ENCODE measurements around the gene SECISBP2.
"Not testable (repeated sequence)": the region's sequence is repeated elsewhere in the genome, so short reads cannot be mapped to it uniquely, and the experiment has no call there.

SECISBP2 gene

GRCh38 chr9:89368978-89369377 is 50.7 kb downstream of the SECISBP2 start:
- DNase-seq (ENCODE audit: low read depth) = no peak
- Histone ChIP-seq H3K36me3 (ENCODE audit: control insufficient read depth, insufficient read depth, low read length, severe bottlenecking) (no peaks in the 10 kb centered on the region), H3K4me1 (ENCODE audit: control insufficient read depth, insufficient read depth, low read length) (no peaks in the 10 kb centered on the region), H3K27me3 (replicated peaks; ENCODE audit: control insufficient read depth, insufficient read depth, low read length) (no peaks in the 10 kb centered on the region), H3K9me3 (ENCODE audit: control insufficient read depth, low read length) (no peaks in the 10 kb centered on the region), H3K9ac (ENCODE audit: low read length) (no peak overlapping the region), H3K4me3 (ENCODE audit: low read length) (no peak overlapping the region)

- Histone ChIP-seq H3K4me1 (ENCODE audit: control insufficient read depth, insufficient read depth, low read length) (peaks cover 5% of the 10 kb centered on the region), H3K9me3 (ENCODE audit: control insufficient read depth, low read length) (no peaks in the 10 kb centered on the region), H3K4me3 (ENCODE audit: low read length) (no peak overlapping the region), H3K36me3 (ENCODE audit: control insufficient read depth, insufficient read depth, low read length, severe bottlenecking) (no peaks in the 10 kb centered on the region), H3K9ac (ENCODE audit: low read length) (no peak overlapping the region), H3K27me3 (replicated peaks; ENCODE audit: control insufficient read depth, insufficient read depth, low read length) (peaks cover 3% of the 10 kb centered on the region)
- no peak for DNase-seq (ENCODE audit: low read depth)
Measured at GRCh38 chr9:89370593-89370992, 52.3 kb downstream of the SECISBP2 start.

- not testable (repeated sequence) for H3K9ac ChIP-seq (ENCODE audit: low read length); H3K27me3 ChIP-seq (replicated peaks; ENCODE audit: control insufficient read depth, insufficient read depth, low read length); H3K9me3 ChIP-seq (ENCODE audit: control insufficient read depth, low read length); H3K36me3 ChIP-seq (ENCODE audit: control insufficient read depth, insufficient read depth, low read length, severe bottlenecking); DNase-seq (ENCODE audit: low read depth); H3K4me3 ChIP-seq (ENCODE audit: low read length); H3K4me1 ChIP-seq (ENCODE audit: control insufficient read depth, insufficient read depth, low read length)
Measured at GRCh38 chr9:89371791-89372190, 53.5 kb downstream of the SECISBP2 start.

GRCh38 chr9:89372230-89372816 is 54.0 kb downstream of the SECISBP2 start:
- Histone ChIP-seq H3K4me1 (ENCODE audit: control insufficient read depth, insufficient read depth, low read length) (peaks cover 7% of the 10 kb centered on the region), H3K27me3 (replicated peaks; ENCODE audit: control insufficient read depth, insufficient read depth, low read length) (peaks cover 3% of the 10 kb centered on the region), H3K9me3 (ENCODE audit: control insufficient read depth, low read length) (no peaks in the 10 kb centered on the region), H3K9ac (ENCODE audit: low read length) (no peak overlapping the region), H3K36me3 (ENCODE audit: control insufficient read depth, insufficient read depth, low read length, severe bottlenecking) (no peaks in the 10 kb centered on the region), H3K4me3 (ENCODE audit: low read length) (no peak overlapping the region)
- no peak for DNase-seq (ENCODE audit: low read depth)

GRCh38 chr9:89372979-89373378 is 54.7 kb downstream of the SECISBP2 start:
- H3K4me3 ChIP-seq (ENCODE audit: low read length) = no peak overlapping the region
- no peak for DNase-seq (ENCODE audit: low read depth)
- H3K27me3 ChIP-seq (replicated peaks; ENCODE audit: control insufficient read depth, insufficient read depth, low read length) = peaks cover 3% of the 10 kb centered on the region
- H3K9me3 ChIP-seq (ENCODE audit: control insufficient read depth, low read length) = no peaks in the 10 kb centered on the region
- no peak overlapping the region for H3K9ac ChIP-seq (ENCODE audit: low read length)
- H3K36me3 ChIP-seq (ENCODE audit: control insufficient read depth, insufficient read depth, low read length, severe bottlenecking) = no peaks in the 10 kb centered on the region
- H3K4me1 ChIP-seq (ENCODE audit: control insufficient read depth, insufficient read depth, low read length) = peaks cover 7% of the 10 kb centered on the region

GRCh38 chr9:89374176-89374575 is 55.9 kb downstream of the SECISBP2 start:
- Histone ChIP-seq H3K36me3 (ENCODE audit: control insufficient read depth, insufficient read depth, low read length, severe bottlenecking) (no peaks in the 10 kb centered on the region), H3K4me1 (ENCODE audit: control insufficient read depth, insufficient read depth, low read length) (peaks cover 7% of the 10 kb centered on the region), H3K9me3 (ENCODE audit: control insufficient read depth, low read length) (no peaks in the 10 kb centered on the region), H3K9ac (ENCODE audit: low read length) (no peak overlapping the region), H3K4me3 (ENCODE audit: low read length) (no peak overlapping the region), H3K27me3 (replicated peaks; ENCODE audit: control insufficient read depth, insufficient read depth, low read length) (peaks cover 3% of the 10 kb centered on the region)
- no peak for DNase-seq (ENCODE audit: low read depth)

- Histone ChIP-seq H3K9me3 (ENCODE audit: control insufficient read depth, low read length) (no peaks in the 10 kb centered on the region), H3K9ac (ENCODE audit: low read length) (no peak overlapping the region), H3K4me1 (ENCODE audit: control insufficient read depth, insufficient read depth, low read length) (peaks cover 7% of the 10 kb centered on the region), H3K36me3 (ENCODE audit: control insufficient read depth, insufficient read depth, low read length, severe bottlenecking) (no peaks in the 10 kb centered on the region), H3K4me3 (ENCODE audit: low read length) (no peak overlapping the region), H3K27me3 (replicated peaks; ENCODE audit: control insufficient read depth, insufficient read depth, low read length) (peaks cover 3% of the 10 kb centered on the region)
- no peak for DNase-seq (ENCODE audit: low read depth)
Measured at GRCh38 chr9:89375191-89375760, 57.0 kb downstream of the SECISBP2 start.

GRCh38 chr9:89376286-89376685 is 58.0 kb downstream of the SECISBP2 start:
- Histone ChIP-seq H3K9me3 (ENCODE audit: control insufficient read depth, low read length) (no peaks in the 10 kb centered on the region), H3K4me3 (ENCODE audit: low read length) (no peak overlapping the region), H3K27me3 (replicated peaks; ENCODE audit: control insufficient read depth, insufficient read depth, low read length) (peaks cover 3% of the 10 kb centered on the region), H3K4me1 (ENCODE audit: control insufficient read depth, insufficient read depth, low read length) (peaks cover 7% of the 10 kb centered on the region), H3K9ac (ENCODE audit: low read length) (no peak overlapping the region), H3K36me3 (ENCODE audit: control insufficient read depth, insufficient read depth, low read length, severe bottlenecking) (no peaks in the 10 kb centered on the region)
- DNase-seq (ENCODE audit: low read depth) = no peak

GRCh38 chr9:89376741-89377351 is 58.5 kb downstream of the SECISBP2 start:
- H3K27me3 ChIP-seq (replicated peaks; ENCODE audit: control insufficient read depth, insufficient read depth, low read length) = peaks cover 3% of the 10 kb centered on the region
- no peak overlapping the region for H3K9ac ChIP-seq (ENCODE audit: low read length)
- H3K4me1 ChIP-seq (ENCODE audit: control insufficient read depth, insufficient read depth, low read length) = peaks cover 7% of the 10 kb centered on the region
- DNase-seq (ENCODE audit: low read depth) = no peak
- H3K9me3 ChIP-seq (ENCODE audit: control insufficient read depth, low read length) = no peaks in the 10 kb centered on the region
- H3K4me3 ChIP-seq (ENCODE audit: low read length) = no peak overlapping the region
- H3K36me3 ChIP-seq (ENCODE audit: control insufficient read depth, insufficient read depth, low read length, severe bottlenecking) = no peaks in the 10 kb centered on the region

- no peak overlapping the region for H3K4me3 ChIP-seq (ENCODE audit: low read length)
- DNase-seq (ENCODE audit: low read depth) = no peak
- H3K36me3 ChIP-seq (ENCODE audit: control insufficient read depth, insufficient read depth, low read length, severe bottlenecking) = no peaks in the 10 kb centered on the region
- H3K9me3 ChIP-seq (ENCODE audit: control insufficient read depth, low read length) = no peaks in the 10 kb centered on the region
- H3K27me3 ChIP-seq (replicated peaks; ENCODE audit: control insufficient read depth, insufficient read depth, low read length) = peaks cover 3% of the 10 kb centered on the region
- H3K9ac ChIP-seq (ENCODE audit: low read length) = no peak overlapping the region
- peaks cover 7% of the 10 kb centered on the region for H3K4me1 ChIP-seq (ENCODE audit: control insufficient read depth, insufficient read depth, low read length)
Measured at GRCh38 chr9:89377411-89377810, 59.1 kb downstream of the SECISBP2 start.

- Histone ChIP-seq H3K9me3 (ENCODE audit: control insufficient read depth, low read length) (no peaks in the 10 kb centered on the region), H3K4me1 (ENCODE audit: control insufficient read depth, insufficient read depth, low read length) (peaks cover 7% of the 10 kb centered on the region), H3K36me3 (ENCODE audit: control insufficient read depth, insufficient read depth, low read length, severe bottlenecking) (no peaks in the 10 kb centered on the region), H3K27me3 (replicated peaks; ENCODE audit: control insufficient read depth, insufficient read depth, low read length) (peaks cover 8% of the 10 kb centered on the region), H3K4me3 (ENCODE audit: low read length) (no peak overlapping the region), H3K9ac (ENCODE audit: low read length) (no peak overlapping the region)
- no peak for DNase-seq (ENCODE audit: low read depth)
Measured at GRCh38 chr9:89378541-89378940, 60.2 kb downstream of the SECISBP2 start.
